Fibroblast of peridontal ligament (primary cell): Measurements from ENCODE around the gene KLHL5.

Source experiments
- DNase-seq: peaks from one replicate; pipeline ENCODE4 v3.0.0-alpha.2; 2010; ENCODE audit errors: extremely low read depth

Gene KLHL5

DNA sequence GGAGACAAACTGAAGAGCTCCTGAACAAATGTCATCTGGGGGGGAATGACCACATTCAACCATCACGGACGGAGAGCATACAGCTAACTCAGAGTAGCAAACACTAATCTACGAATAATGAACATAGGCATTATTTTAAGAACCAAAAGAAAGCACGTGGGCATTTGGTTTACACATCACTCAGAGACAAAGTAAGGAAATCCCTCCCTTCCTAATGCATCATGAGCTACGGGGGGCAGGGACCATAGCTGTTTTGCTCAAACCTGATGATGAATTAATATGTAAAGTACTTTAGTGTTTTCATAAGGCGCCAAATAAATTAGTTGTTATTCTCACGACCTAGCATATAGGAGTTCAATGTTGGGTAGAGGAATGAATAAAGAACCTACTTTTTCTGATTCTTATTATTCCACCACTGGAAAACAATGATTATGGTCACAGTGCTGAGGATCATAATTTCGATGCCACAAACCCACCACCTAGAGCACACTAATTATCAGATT is 18.1 kb upstream of the KLHL5 start:
- DNase-seq, result peak; percentile 41

DNA sequence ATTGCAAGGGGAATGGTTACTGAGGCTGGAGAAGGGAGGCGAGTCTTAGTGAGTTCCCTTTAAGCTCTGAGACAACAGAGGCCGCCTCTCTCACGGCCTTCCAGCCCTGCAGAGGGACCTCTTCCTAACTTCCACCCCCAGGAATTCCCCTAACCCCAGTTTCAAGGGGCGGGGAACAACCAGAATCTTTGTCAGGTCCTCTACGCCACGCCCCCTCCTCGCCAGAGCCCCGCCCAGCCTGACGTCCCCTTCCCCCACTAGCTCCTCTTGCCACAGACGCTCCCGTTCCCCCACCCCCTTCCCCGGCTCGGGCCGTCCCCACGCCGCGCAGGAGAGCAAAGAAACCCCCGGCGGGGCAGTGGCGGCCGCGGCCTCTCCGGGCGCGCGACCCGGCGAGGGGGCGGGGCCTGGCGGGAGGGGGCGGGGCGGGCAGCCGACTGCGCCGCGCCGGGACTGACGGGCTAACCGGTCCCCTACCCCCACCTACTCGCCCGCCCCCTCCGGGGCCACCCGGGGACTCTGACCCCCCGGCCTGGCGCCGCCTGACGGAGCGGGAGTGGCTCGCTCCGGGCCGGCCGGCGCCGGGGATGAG is 17.6 kb upstream of the KLHL5 start:
- DNase-seq, result peak; percentile 87

- peak; percentile 28 for DNase-seq
Observed at GRCh38 chr4:39044956-39045826, 16.8 kb upstream of the KLHL5 start.

DNA sequence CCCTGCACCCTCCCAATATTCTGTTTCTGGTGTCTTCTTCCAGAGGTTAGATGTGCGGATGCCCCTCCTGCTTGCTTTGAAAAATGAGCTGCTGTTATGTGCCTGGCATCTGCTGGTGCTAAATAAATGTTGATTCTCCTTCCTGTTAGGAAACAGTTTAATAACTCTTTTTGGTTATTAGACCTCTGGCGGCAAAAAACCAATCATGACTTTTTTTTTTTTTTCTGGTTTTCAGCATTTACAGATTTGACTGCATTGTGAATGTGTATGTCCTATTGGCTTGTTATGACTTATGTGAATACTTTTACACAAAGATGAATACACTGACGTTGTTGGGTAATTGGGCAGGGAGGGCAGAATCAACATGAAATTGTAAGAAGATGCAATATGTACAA is 16.2 kb upstream of the KLHL5 start:
- DNase-seq, result peak; percentile 25

DNA sequence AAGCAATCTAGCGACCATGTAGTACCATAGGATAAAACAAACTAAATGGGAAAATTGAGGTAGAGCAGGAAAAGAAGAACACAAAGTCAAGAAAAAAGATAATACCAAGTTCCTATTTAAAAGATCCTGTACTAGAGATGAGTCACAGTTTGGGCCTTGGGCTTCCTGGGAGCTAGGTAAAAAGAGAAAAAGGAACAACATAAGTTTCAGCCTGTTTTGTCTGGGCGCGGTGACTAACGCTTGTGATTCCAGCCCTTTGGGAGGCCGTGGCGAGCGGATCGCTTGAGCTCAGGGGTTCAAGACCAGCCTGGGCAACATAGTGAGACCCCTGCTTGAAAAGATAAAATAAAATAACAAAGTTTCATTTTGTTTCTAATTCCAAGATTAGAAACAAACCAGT is 15.8 kb upstream of the KLHL5 start:
- DNase-seq, result no peak

GRCh38 chr4:39047681-39048080 is 14.4 kb upstream of the KLHL5 start:
- no peak for DNase-seq

DNA sequence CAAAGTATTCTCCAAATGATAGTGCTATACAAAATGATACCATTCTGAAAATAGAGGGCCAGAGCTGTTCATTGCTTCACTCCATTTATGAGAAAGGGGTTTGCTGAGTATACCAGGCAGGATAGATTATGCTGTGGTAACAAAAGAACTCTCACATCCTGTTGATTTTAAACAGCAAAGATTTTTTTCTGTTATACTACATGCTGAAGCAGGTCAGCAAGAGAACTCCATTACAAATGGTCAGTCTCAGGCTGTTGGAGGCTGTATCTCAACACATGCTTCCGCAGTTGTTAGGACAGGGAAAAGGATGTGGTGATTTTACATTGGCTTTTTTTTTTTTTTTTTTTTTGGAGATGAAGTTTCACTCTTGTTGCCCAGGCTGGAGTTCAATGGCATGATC is 13.7 kb upstream of the KLHL5 start:
- no peak for DNase-seq

DNA sequence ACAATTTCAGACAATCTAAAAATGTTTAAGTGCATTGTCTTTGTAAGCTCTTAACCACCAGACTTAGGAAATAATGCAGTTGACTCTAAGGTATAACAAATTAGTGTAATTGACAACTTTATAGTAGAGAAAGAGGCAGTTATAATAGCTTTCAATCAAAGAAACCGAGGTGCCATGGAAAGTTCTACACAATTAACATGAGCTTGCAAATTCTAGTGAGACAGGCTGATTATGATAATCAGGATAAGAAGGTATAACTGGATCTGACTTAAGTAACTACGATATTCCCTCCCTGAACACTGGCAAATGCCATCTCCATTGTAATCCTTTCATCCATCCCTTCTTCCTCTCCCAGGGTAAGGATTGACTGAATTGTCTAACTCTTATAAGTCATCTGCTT is 11.4 kb upstream of the KLHL5 start:
- no peak for DNase-seq

GRCh38 chr4:39051492-39051891 is 10.5 kb upstream of the KLHL5 start:
- no peak for DNase-seq

DNA sequence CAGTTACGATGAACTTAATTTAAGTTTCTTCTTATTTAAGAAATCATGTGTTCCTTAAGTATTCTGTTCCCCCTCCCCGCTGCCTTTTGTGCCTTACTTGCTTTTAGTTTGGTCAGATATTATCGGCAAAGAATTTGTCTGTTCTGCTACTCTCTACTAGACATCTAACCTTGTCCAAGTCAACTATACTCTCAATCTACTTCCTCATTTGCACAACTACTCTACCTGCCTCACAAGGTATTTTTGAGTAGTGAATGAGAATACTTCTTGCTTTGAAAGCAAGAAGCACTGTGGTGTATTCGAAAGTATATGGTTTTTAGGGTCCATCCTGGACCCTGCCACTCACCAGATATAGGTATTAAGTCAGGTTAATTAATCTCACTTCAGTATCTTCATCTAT is 8.0 kb upstream of the KLHL5 start:
- no peak for DNase-seq

DNA sequence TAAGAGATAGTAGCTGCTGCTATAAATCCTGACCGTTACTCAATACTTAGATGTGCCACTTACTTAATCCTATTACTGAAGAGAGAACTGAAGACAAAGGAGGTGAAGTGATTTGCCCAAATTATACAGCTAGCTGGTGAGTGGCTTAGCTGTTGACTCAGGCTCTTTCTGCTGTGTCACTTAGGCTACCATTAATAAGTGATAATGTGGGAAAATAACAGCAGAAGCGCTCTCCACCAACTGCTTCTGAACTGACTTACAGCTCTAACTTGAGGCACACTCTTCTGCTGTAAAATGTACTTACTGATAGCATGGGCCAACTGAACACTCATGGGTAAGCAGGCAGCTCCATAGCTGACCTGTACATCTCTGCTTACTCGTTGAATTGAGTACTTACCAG is 7.5 kb upstream of the KLHL5 start:
- no peak for DNase-seq

GRCh38 chr4:39056023-39056422 is 6.0 kb upstream of the KLHL5 start:
- DNase-seq, result no peak

GRCh38 chr4:39061457-39061856 is 575 bp upstream of the KLHL5 start:
- DNase-seq, result no peak

DNA sequence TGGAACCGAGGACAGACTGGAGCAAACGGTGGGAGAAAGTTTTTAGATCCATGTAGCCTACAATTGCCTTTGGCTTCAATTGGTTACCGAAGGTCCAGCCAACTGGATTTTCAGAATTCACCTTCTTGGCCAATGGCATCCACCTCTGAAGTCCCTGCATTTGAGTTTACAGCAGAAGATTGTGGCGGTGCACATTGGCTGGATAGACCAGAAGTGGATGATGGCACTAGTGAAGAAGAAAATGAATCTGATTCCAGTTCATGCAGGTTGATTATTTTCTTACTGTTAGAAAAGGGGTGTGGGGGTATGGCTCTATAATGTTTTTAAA is 702 bp downstream of the KLHL5 start:
- DNase-seq, result no peak

- DNase-seq, result no peak
Observed at GRCh38 chr4:39063430-39063829, 1.4 kb downstream of the KLHL5 start.

DNA sequence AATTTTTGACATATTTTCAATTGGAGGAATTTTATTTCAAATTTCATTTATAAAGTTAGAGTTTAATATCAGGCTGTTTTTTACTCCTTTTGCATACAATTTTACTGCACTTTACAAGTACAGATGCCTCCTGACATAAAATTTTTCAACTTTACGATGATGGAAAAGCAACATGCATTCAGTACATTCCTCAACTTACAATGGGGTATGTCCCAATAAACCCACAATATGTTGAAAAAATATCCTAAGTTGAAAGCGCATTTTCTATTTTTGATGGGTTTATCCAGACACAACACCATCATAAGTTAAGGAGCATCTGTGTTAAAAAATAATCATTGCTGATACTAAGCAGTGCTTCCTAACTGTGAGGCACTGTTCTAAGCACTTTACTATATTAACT is 4.3 kb downstream of the KLHL5 start:
- DNase-seq, result no peak

DNA sequence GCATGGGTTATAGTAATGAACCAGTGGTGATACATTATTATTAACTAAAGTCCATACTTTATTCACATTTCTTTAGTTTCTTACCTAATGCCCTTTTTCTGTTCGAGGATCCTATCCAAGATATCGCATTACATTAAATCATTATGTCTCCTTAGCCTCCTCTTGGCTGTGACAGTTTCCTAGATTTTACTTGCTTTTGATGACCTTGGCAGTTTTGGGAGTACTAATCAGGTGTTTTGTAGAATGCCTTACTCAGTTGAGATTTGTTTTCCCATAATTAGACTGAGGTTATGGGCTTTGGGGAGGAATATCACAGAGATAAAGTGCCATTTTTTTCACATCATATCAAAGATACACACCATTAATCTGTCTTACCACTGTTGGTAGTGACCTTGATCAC is 5.0 kb downstream of the KLHL5 start:
- DNase-seq, result no peak

- DNase-seq, result no peak
Observed at GRCh38 chr4:39067451-39067850, 5.4 kb downstream of the KLHL5 start.

DNA sequence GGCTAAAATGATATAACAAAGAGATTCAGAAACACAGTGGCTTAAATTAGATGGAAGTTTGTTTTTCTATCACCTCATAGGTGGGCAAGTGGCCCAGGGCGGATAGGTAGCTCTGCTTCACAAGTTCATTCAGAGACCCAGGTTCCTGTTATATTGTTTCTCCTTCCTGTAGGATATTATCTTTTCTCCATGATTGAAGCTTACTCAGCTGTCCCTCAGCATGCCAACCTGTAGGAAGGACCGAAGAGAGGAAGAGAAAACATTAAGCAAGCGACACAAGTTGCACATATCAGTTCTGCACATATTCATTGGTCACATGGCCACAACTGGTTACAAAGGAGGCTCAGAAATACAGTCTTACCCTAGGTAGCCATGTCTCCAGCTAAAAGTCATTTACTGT is 6.9 kb downstream of the KLHL5 start:
- no peak for DNase-seq

DNA sequence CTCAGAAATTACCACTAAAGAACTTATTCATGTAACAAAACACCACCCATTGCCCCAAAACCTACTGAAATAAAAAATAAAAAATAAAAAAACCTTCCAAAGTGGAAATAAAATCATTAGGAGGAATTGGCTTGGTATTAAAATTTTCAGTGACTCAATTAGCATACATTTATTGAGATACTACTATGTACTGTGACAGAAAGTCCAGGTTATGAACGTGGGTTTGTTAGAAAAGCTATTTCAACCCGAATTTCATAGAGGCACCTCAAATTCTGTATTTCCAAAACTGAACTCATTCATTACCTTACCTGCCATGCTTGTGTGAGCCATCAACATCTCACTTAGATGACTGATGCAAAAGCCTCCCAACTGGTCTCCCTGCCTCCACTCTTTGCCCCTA is 16.8 kb downstream of the KLHL5 start:
- no peak for DNase-seq

- peak; percentile 37 for DNase-seq
Observed at GRCh38 chr4:39083164-39083563, 21.1 kb downstream of the KLHL5 start.

DNA sequence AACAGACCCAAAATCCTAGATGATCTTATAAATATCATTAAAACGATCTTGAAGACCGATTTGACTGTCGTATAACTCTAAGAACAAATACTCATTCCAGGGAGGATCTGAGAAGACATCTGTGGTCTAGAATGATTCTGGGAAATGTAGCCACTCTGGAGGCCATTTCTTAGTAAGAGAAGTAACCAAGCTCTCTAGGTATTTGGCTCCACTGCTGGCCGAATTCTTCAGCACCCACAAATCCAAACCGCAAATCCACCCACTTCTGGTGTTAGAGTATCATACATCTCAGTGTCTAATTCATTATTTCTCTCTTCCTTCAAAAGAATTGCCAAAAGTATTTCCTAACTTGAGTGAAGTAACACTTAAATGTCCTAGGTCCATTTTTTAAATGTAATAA is 23.9 kb downstream of the KLHL5 start:
- peak; percentile 74 for DNase-seq

DNA sequence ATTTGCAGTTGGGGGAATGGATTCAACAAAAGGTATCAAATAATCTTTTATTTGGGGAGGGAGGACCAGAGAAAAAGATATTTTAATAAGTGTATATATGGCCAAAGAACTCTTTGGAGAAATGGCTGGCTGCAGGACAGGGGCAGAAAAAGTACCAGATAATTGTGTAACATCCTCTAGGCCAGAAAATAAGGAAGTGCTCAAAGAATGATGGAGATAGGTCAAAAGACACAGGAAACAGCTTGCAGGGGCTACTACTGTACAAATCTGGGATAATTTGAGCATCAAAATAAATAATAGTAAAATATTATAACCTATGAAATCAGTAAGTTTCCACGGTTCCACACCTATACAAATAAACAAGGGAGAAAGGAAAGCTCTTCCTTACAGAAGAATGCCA is 34.8 kb downstream of the KLHL5 start:
- DNase-seq, result no peak

DNA sequence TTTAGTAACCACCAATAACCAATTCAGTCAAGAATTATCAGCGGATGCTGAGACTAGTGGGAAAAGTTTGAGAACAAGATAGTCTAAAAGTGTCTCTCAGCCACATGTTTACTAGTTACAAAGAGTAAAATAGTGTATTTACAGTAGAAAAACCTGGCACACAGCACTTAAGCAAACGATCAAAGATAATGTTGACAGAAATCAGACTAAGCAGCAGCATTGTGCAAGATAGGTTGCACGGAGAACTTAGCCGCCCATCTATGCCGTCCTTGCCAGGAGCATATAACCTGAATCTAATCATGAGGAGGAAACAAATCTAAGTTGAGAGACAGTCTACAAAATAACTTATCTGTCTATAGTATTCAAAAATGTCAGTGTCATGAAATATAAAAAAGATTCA is 35.3 kb downstream of the KLHL5 start:
- DNase-seq, result no peak
